Measurements from ENCODE around the gene STAT1.

STAT1 gene

DNA sequence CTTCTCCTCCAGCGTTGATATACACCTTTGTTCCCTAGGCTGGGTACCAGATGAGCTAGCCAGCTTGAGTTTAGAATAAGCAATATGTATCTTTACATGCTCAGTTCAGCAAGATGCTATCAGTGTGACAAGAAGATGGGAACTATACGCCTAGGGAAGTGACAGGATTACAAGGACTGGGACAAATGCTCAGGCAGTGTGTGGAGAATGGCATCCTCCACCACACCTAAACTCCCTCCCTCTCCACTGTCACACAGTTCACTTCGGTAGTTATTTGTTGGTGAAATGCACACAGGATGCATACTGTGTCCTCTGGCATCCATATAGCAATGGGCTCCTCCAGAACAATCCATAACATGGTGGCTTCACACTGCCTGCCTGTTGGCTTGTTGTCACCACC is 7.7 kb downstream of the STAT1 start:
- no peak for ATAC-seq

DNA sequence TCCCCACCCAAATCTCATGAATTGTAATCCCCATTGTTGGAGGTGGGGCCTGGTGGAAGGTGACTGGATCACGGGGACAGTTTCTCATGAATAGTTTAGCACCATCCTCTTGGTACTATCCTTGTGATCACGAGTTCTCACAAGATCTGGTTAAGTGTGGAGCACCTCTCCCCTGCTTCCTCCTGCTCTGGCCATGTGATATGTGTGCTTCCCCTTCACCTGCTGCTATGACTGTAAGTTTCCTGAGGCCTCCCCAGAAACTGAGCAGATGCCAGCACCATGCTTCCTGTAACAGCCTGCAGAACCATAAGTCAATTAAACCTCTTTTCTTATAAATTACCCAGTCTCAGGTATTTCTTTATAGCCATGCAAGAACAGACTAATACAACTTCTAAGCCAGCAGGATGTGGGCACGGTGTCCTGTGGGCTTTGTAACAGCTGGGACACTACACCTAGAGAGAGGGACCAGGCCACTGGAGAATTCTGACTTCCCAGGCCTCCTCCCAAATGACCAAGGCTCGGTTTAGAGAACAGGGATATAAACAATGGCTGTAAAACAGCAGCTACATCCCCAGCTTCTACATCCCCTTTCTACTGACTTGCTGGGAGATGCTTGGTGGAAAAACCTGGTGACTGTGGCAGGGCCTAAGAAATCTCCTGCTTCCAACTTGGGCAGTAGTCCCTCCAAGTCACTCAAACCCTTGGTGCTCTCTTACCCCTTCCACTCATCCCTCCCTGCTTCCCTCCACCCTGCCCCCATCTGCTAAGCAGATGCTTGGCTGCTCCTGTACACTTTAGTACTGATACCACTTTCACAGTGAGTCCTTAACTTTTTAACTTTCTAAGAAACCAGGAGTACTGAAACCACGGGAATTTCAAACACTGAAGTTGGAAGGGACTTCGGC is 10.3 kb downstream of the STAT1 start:
- peak in 1 of 2 donors; percentile 14 for ATAC-seq

GRCh38 chr2:191001624-191002023 is 12.3 kb downstream of the STAT1 start:
- no peak for ATAC-seq

DNA sequence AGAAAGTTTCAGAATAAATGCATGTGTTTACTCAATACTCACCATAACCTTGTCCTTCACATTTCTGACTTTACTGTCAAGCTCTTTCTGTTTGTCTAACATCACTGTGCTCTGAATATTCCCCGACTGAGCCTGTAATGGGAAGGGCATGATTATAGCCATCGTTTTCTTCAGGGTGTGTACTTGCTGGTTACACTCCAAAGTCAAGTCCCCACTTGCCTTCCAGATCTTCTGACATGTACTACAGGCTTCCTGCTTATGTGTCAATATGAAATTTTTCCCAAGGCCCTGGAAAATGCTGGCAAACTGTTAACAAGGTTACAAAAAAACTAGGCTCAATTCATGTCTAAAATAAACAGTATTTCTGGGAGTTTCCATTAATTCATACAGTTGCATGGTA is 12.9 kb downstream of the STAT1 start:
- ATAC-seq = no peak

DNA sequence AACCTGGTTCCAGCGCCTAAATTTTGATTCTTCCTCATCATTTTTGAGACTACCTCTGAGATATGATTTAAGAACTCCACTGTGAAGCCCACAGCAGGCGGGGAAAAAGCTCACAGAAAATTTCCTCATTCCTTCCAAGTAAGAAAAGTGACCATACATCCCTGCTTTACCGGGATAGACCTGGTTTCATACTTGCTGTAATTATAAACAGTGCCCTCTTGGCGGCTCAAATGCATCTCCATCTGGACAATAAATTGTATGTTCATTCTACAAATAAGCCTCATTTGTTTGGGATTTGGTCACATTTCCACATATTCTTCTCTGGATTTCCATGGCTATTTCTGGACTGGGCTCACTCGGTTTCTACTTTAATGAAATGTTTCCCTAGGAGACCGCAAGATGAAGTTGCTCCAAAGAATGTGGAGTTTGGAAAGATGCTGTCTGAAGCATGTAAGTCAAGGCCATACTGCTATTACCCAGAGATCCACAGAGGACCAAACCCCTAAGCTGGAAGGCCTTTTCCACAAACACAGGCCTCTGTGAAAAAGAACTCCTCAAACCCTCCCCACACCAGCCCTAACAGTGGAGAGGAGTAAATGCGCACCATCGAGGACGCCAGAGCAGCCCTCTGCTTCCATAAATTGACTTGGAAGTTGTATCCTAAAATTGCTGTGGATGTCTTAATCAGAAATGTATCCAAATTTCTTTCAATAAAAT is 13.9 kb downstream of the STAT1 start:
- no peak for ATAC-seq

- ATAC-seq = peak; percentile 42 to 65
These were observed 14.9 kb downstream of the STAT1 start for GRCh38 chr2:190999058-190999457.

DNA sequence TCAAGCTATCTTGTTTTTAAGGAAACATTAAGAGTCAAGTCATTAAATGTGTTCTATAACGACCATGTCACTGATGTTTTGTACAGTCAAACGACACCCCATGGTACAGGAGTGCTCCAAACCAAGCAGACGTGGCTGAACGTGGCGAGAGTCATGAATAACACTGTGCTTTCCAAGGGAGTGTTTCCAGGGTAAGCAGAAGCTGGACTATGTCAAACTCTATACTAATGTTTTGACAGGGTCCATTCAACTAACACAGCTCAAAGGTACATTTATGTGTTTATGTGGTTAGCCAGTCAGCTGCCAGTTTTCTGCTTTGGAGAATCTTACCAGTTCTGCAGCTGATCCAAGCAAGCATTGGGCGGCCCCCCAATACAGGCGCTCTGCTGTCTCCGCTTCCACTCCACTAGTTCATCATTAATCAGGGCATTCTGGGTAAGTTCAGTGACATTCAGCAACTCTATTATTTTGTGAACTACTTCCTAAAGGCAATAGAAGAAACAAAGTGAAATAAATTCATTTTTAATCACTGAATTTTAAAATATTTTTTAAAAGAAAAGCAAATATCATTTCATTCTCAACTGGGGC is 16.4 kb downstream of the STAT1 start:
- no peak for ATAC-seq

GRCh38 chr2:190996947-190997346 is 17.0 kb downstream of the STAT1 start:
- no peak for ATAC-seq

GRCh38 chr2:190996338-190996946 is 17.5 kb downstream of the STAT1 start:
- peak; percentile 23 to 42 for ATAC-seq

DNA sequence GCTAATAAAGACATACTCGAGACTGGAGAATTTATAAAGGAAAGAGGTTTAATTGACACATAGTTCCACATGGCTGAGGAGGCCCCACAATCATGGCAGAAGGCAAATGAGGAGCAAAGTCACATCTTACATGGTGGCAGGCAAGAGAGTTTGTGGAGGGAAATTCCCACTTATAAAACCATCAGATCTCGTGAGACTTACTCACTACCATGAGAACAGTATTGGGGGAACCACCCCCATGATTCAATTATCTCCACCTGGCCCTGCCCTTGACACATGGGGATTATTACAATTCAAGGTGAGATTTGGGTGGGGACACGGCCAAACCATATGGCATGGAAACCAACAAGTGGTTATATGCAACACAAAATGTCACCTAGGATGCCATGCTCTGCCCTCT is 18.7 kb downstream of the STAT1 start:
- peak in 1 of 2 donors; percentile 14 for ATAC-seq

GRCh38 chr2:190994148-190994547 is 19.8 kb downstream of the STAT1 start:
- ATAC-seq = no peak

DNA sequence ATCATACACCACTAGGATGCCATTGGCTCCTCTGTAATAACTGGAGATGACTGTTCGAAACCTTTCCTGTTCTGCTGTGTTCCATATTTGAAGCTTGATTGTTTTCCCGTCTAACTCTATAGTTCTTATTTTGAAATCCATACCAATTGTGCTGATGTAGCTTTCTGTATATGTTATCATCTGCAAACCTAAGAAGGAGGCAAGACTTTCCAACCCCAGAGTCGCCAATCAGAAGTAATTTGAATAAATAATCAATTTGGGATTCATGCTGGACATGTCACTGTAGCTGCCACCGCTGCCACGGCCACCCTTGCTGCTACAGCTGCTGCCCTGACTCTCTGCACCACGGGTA is 20.7 kb downstream of the STAT1 start:
- ATAC-seq = no peak

- no peak for ATAC-seq
These were observed 23.8 kb downstream of the STAT1 start for GRCh38 chr2:190990132-190990531.

- no peak for ATAC-seq
These were observed 25.1 kb downstream of the STAT1 start for GRCh38 chr2:190988910-190989309.

DNA sequence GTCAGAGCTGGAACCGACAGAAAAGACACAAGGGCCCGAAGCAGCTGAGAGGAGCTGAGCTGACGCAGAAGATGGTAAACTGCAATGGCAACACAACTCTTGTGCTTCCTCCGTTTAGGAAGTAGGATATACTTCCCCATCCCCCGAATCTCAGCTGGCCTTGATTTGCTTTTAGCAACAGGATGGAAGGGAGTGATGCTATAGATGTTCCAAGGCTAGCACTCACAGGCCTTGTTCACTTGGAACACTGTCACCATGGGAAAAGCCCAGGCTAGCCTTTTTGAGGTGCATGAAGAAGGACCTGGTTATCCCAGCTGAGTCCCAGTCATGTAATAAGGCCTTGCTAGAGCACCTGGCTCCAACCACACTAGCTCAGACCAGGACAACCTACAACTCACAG is 26.0 kb downstream of the STAT1 start:
- no peak for ATAC-seq

DNA sequence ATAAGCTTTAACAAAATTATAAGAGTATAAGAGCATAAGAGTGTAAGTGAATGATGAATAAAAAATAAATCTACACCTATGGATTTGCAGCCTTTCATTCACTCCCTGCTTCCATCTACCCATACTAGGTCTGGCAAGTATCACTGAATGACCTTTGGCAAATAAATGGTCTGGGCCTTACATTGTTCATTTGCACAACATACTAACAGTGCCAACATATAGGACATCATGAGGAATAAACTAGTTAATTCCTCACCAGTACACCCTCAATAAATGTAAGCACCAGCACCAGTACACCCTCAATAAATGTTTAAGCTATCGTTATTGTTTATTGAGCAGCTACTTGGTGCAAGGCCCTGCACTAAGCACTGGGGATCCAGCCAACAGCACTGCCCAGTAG is 26.9 kb downstream of the STAT1 start:
- ATAC-seq = no peak

DNA sequence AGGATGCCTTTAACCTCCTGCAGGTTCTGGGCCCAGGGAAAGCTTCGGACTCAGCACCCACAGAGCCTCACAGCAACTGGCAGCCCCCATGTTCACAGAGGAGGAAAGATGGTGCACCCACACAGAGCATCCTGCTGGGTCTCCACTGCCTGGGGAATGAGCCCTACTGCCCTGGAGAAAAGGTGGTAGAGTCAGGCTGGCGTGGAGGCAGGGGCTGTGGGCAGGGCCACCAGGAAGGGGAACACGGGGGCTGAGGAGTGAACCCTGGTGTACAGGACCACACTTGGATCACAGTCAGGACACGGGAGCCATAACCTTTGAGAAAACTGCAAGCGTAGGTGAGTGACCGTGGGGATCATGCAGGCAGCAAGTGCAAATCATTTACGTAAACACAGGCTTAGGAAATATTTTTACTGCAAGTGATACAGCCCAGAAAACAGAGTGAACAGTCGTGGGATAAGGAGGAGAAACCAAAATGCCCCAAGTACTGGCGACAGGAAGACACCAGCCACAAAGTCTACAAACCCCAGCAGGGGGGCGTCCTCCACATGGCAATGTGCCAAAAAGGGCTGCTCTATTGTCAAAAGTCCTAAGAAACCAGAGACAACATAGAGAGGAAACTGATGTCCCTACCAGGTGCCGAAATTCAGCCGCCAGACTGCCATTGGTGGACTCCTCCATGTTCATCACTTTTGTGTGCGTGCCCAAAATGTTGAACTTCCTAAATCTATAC is 27.6 kb downstream of the STAT1 start:
- ATAC-seq = no peak

- peak; percentile 78 to 84 for ATAC-seq
These were observed 29.4 kb downstream of the STAT1 start for GRCh38 chr2:190984595-190984994.

DNA sequence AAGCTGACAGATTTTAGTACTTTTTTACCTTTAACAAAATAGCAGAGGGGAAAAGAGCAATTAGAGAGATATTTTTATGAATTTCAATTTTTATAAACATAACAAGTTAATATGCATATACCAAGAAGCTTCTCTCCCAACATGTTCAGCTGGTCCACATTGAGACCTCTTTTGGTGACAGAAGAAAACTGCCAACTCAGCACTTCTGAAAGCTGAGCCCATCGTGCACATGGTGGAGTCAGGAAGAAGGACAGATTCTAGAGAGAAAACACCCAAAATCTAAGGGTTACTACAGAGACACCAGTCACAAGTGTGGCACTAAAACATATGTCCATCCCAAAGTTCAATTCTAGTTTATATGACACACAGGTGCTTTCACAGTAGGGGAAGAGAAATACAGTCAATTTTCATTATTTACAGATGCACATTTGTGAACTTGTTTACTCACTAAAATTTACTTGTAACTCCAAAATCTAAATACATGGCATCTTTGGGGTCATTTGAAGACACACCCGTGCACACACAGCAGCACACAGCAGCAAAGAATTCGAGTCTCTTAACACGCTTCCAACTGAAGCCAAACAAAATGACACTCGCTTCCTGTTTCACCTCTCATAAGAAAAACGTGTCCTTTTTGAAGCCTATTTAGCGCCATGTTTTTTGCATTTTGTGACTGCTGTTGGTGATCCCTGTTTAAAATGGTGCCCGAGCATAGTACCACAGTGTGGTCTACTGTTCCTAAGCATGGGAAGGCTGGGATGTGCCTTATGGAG is 31.5 kb downstream of the STAT1 start:
- ATAC-seq = no peak

- no peak for ATAC-seq
These were observed 32.2 kb downstream of the STAT1 start for GRCh38 chr2:190981733-190982132.

DNA sequence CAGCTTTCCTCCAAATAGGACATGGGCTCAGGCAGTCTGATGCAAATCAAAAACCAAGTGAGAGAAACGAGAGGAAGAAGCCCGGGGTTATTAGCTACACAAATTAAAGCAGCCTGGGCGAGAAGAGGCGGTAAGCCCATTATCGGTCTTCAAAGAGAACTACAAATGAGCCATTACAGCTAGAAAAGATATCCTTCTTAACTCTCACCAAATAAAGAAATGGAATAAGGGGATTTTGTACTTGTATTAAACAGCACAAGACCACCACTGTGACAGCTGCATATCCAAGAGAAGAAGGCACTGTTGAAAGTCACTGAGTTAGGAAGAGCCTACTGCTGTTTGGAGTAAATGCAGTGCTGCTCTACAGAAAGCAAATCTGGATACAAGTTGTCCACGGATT is 32.6 kb downstream of the STAT1 start:
- no peak for ATAC-seq

All from activated CD4-positive, CD25-positive, alpha-beta regulatory T cell treated with anti-CD3 and anti-CD28 coated beads, Interleukin-2, amount 50 U/mL, for 24 hours (primary cell).